SK-N-SH (cell line): ENCODE data around the gene GRM5.

Experiments used
- CHD2 ChIP-seq: fragments of 150-350 bp; IDR thresholded peaks from 2 replicates; pipeline ENCODE4 v1.6.1; 2018; ENCODE audit warnings: low read length; ENCODE audit not compliant: partially characterized antibody
- CTCF ChIP-seq: fragments of 200-600 bp; sonication (generic); IDR thresholded peaks from 2 replicates; pipeline ENCODE4 v1.6.1; 2017; ENCODE audit warnings: antibody characterized with exemption, mild to moderate bottlenecking, moderate library complexity
- EP300 ChIP-seq, 2 experiments: IDR thresholded peaks; 2 replicates each; pipeline versions ENCODE4 v1.4.0 to v1.6.1; 2012; ENCODE audit warnings: borderline replicate concordance in 1 of 2, low read depth in 1 of 2, low read length in 1 of 2
- JUND ChIP-seq: IDR thresholded peaks from 2 replicates; pipeline ENCODE4 v1.4.0; 2012
- RCOR1 ChIP-seq: fragments of 150-350 bp; IDR thresholded peaks from 2 replicates; pipeline ENCODE4 v1.6.1; 2017; ENCODE audit warnings: antibody characterized with exemption, low read length
- REST ChIP-seq: IDR thresholded peaks from 2 replicates; pipeline ENCODE4 v1.6.1; 2012; ENCODE audit warnings: mild to moderate bottlenecking, low read depth, low read length, moderate library complexity
- RFX5 ChIP-seq: IDR thresholded peaks from 2 replicates; pipeline ENCODE4 v1.6.1; 2012; ENCODE audit warnings: mild to moderate bottlenecking, improper control_type of control experiment, low read length
- SIN3A ChIP-seq: IDR thresholded peaks from 2 replicates; pipeline ENCODE4 v1.6.1; 2012; ENCODE audit warnings: low read depth, mild to moderate bottlenecking, low read length, moderate library complexity, borderline replicate concordance
- SMC3 ChIP-seq: IDR thresholded peaks from 2 replicates; pipeline ENCODE4 v1.6.1; 2012; ENCODE audit warnings: low read depth, low read length, improper control_type of control experiment
- TEAD4 ChIP-seq: IDR thresholded peaks from 2 replicates; pipeline ENCODE4 v1.4.0; 2012; ENCODE audit warnings: mild to moderate bottlenecking, borderline replicate concordance; ENCODE audit not compliant: insufficient read depth
- YY1 ChIP-seq: IDR thresholded peaks from 2 replicates; pipeline ENCODE4 v1.4.0; 2012; ENCODE audit warnings: low read depth, mild to moderate bottlenecking
- ZBTB33 ChIP-seq: IDR thresholded peaks from 2 replicates; pipeline ENCODE4 v1.4.0; 2012; ENCODE audit warnings: low read depth, borderline replicate concordance

GRCh38 chr11:88501541-88501940 is 564.2 kb downstream of the GRM5 start:
- no peak for TF ChIP-seq CTCF
- no peak for TF ChIP-seq ZBTB33
- no peak for TF ChIP-seq RFX5
- TF ChIP-seq REST, result no peak
- TF ChIP-seq TEAD4, result no peak
- TF ChIP-seq EP300 (IDR thresholded peaks at IDR 0.05; ENCODE audit: borderline replicate concordance in 1 of 2, low read depth in 1 of 2, low read length in 1 of 2), result no peak
- no peak for TF ChIP-seq CHD2
- no peak for TF ChIP-seq RCOR1
- TF ChIP-seq YY1, result no peak
- TF ChIP-seq SIN3A, result no peak
- TF ChIP-seq JUND, result no peak
- no peak for TF ChIP-seq SMC3
